OCI-LY7 (cell line): Measurements from ENCODE around the gene RAE1.

ENCODE experiments used
- EZH2phosphoT487 ChIP-seq: fragments of 200-600 bp; sonication (generic); IDR thresholded peaks from 2 replicates; pipeline ENCODE4 v1.6.1; 2018; ENCODE audit warnings: low read depth, borderline replicate concordance, mild to moderate bottlenecking, mixed run types, antibody characterized with exemption, low read length, moderate library complexity, mixed read lengths
- TF ChIP-seq, protein P1 (sequence below): fragments of 200-600 bp; sonication (generic); conservative IDR thresholded peaks from 2 replicates; pipeline ENCODE4 v1.5.1; 2014; ENCODE audit warnings: mild to moderate bottlenecking, antibody characterized with exemption, low read length, moderate library complexity, mixed read lengths

- TF ChIP-seq, protein P1, sequence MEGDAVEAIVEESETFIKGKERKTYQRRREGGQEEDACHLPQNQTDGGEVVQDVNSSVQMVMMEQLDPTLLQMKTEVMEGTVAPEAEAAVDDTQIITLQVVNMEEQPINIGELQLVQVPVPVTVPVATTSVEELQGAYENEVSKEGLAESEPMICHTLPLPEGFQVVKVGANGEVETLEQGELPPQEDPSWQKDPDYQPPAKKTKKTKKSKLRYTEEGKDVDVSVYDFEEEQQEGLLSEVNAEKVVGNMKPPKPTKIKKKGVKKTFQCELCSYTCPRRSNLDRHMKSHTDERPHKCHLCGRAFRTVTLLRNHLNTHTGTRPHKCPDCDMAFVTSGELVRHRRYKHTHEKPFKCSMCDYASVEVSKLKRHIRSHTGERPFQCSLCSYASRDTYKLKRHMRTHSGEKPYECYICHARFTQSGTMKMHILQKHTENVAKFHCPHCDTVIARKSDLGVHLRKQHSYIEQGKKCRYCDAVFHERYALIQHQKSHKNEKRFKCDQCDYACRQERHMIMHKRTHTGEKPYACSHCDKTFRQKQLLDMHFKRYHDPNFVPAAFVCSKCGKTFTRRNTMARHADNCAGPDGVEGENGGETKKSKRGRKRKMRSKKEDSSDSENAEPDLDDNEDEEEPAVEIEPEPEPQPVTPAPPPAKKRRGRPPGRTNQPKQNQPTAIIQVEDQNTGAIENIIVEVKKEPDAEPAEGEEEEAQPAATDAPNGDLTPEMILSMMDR = no peak
- TF ChIP-seq EZH2phosphoT487 = no peak
Observed at GRCh38 chr20:57413986-57414385, 62.9 kb downstream of the RAE1 start.
